A549 (cell line): ENCODE measurements around the gene ZNF445. TPM values are rescaled to one million over a fixed set of nuclear protein-coding genes. Genes with fewer than 3 reads are reported as not detected.

Source experiments
- ATAC-seq, 2 experiments: fragments of 200-7000 bp in 1 of 2; fragments of >200 bp in 1 of 2; cut with Nextera tagmentation in 1 of 2; cut with Tn5 transposase in 1 of 2; 3 replicates each; pipeline versions ENCODE4 v1.8.0 to v1.9.1; 2018 to 2020; ENCODE audit warnings: mild to moderate bottlenecking in 1 of 2, moderate library complexity in 1 of 2
- CTCF ChIA-PET: fragments of 300-600 bp; sonication (Branson Sonifier 250); formaldehyde crosslinking; extraction: SDS; loops from one replicate; lab custom pipeline; 2021; ENCODE audit warnings: antibody characterized with exemption, inconsistent platforms; lab: Yijun Ruan, JAX
- POLR2A ChIA-PET: fragments of 350-600 bp; formaldehyde crosslinking; extraction: SDS; loops from one replicate; lab custom pipeline; 2021; ENCODE audit warnings: antibody characterized with exemption, inconsistent platforms; lab: Yijun Ruan, JAX
- DNase-seq, 2 experiments: peaks; one replicate each; pipeline versions ENCODE4 v3.0.0 to v3.0.0-alpha.2; 2011 to 2016; ENCODE audit warnings: low read depth in 1 of 2, low spot score in 1 of 2
- FAIRE-seq: peaks from 2 replicates; lab custom pipeline; 2011; peaks lifted over from hg19 to GRCh38; lab: Jason Lieb, UNC
- H3K27ac ChIP-seq, 2 experiments: fragments of >200 bp; sonication (Bioruptor Twin); formaldehyde crosslinking; 3 replicates each; pipeline ENCODE4 v1.5.1; 2016 to 2017
- H3K4me1 ChIP-seq: fragments of >200 bp; sonication (Bioruptor Twin); formaldehyde crosslinking; 3 replicates; pipeline ENCODE4 v1.6.1; 2016
- H3K4me2 ChIP-seq: fragments of >200 bp; sonication (Bioruptor Twin); formaldehyde crosslinking; 3 replicates; pipeline ENCODE4 v1.6.1; 2016
- H3K4me3 ChIP-seq: fragments of >200 bp; sonication (Bioruptor Twin); formaldehyde crosslinking; 3 replicates; pipeline ENCODE4 v1.5.1; 2016
- H3K9me3 ChIP-seq: fragments of >200 bp; sonication (Bioruptor Twin); formaldehyde crosslinking; 3 replicates; pipeline ENCODE4 v1.6.1; 2016
- BCL3 ChIP-seq: fragments of >200 bp; sonication (Bioruptor Twin); formaldehyde crosslinking; IDR thresholded peaks from 3 replicates; pipeline ENCODE4 v1.6.1; 2016
- CEBPB ChIP-seq, 2 experiments: fragments of >200 bp in 1 of 2; sonication (Bioruptor Twin) in 1 of 2; formaldehyde crosslinking in 1 of 2; IDR thresholded peaks; 2 replicates each; pipeline ENCODE4 v1.6.1; 2012 to 2016
- CTCF ChIP-seq: fragments of >200 bp; sonication (Bioruptor Twin); formaldehyde crosslinking; IDR thresholded peaks from 3 replicates; pipeline ENCODE4 v1.5.1; 2016
- E2F6 ChIP-seq: IDR thresholded peaks from 2 replicates; pipeline ENCODE4 v1.6.1; 2012; ENCODE audit warnings: low read depth, borderline replicate concordance
- ELK1 ChIP-seq: fragments of 150-350 bp; IDR thresholded peaks from 2 replicates; pipeline ENCODE4 v1.6.1; 2014; ENCODE audit warnings: low read depth, mild to moderate bottlenecking, low read length
- HDAC2 ChIP-seq: fragments of 200-600 bp; sonication (generic); IDR thresholded peaks from 2 replicates; pipeline ENCODE4 v1.6.1; 2016
- HMGXB4 ChIP-seq: fragments of 250-450 bp; sonication (Bioruptor Pico); IDR thresholded peaks from 2 replicates; pipeline ENCODE4 v1.5.0; 2021; ENCODE audit warnings: mild to moderate bottlenecking, moderate library complexity, borderline replicate concordance
- JUN ChIP-seq, 2 experiments: fragments of >200 bp; sonication (Bioruptor Twin); formaldehyde crosslinking; IDR thresholded peaks; 2 replicates in 1 of 2; 3 replicates in 1 of 2; pipeline ENCODE4 v1.6.1; 2016 to 2017
- MAFK ChIP-seq: fragments of 450-650 bp; IDR thresholded peaks from 2 replicates; pipeline ENCODE4 v1.6.1; 2014; ENCODE audit not compliant: partially characterized antibody
- MAX ChIP-seq: IDR thresholded peaks from 2 replicates; pipeline ENCODE4 v1.6.1; 2012
- NPAS2 ChIP-seq: fragments of 250-450 bp; sonication (Bioruptor Pico); IDR thresholded peaks from 2 replicates; pipeline ENCODE4 v1.8.0; 2022; ENCODE audit warnings: mild to moderate bottlenecking, moderate library complexity, borderline replicate concordance
- NR3C1 ChIP-seq: fragments of >200 bp; sonication (Bioruptor Twin); formaldehyde crosslinking; IDR thresholded peaks from 3 replicates; pipeline ENCODE4 v1.6.1; 2017
- PBX3 ChIP-seq: IDR thresholded peaks from 2 replicates; pipeline ENCODE4 v1.6.1; 2012
- PHF8 ChIP-seq: fragments of 200-600 bp; sonication (generic); IDR thresholded peaks from 2 replicates; pipeline ENCODE4 v1.6.1; 2016; ENCODE audit warnings: low read depth, mild to moderate bottlenecking, antibody characterized with exemption, moderate library complexity, borderline replicate concordance
- POLR2A ChIP-seq: IDR thresholded peaks from 2 replicates; pipeline ENCODE4 v1.6.1; 2012; ENCODE audit warnings: mild to moderate bottlenecking, low read length
- RARB ChIP-seq: fragments of 250-450 bp; sonication (Bioruptor Pico); IDR thresholded peaks from 2 replicates; pipeline ENCODE4 v1.8.0; 2021; ENCODE audit warnings: mild to moderate bottlenecking, moderate library complexity
- RCOR1 ChIP-seq: fragments of 150-350 bp; IDR thresholded peaks from 2 replicates; pipeline ENCODE4 v1.6.1; 2014; ENCODE audit warnings: antibody characterized with exemption, low read length, low read depth
- RFX5 ChIP-seq: fragments of 450-650 bp; IDR thresholded peaks from 2 replicates; pipeline ENCODE4 v1.7.1; 2014; ENCODE audit warnings: antibody characterized with exemption, mild to moderate bottlenecking, moderate library complexity
- SMC3 ChIP-seq: fragments of >200 bp; sonication (Bioruptor Twin); formaldehyde crosslinking; IDR thresholded peaks from 3 replicates; pipeline ENCODE4 v1.6.1; 2018; ENCODE audit warnings: inconsistent platforms
- SREBF2 ChIP-seq: fragments of 450-650 bp; IDR thresholded peaks from 2 replicates; pipeline ENCODE4 v1.6.1; 2014; ENCODE audit warnings: mild to moderate bottlenecking, moderate library complexity
- TFCP2L1 ChIP-seq: fragments of 250-450 bp; sonication (Bioruptor Pico); IDR thresholded peaks from 2 replicates; pipeline ENCODE4 v1.5.0; 2021; ENCODE audit warnings: mild to moderate bottlenecking
- ZC3H11A ChIP-seq: fragments of 450-650 bp; IDR thresholded peaks from 2 replicates; pipeline ENCODE4 v1.6.1; 2014; ENCODE audit warnings: antibody characterized with exemption, mild to moderate bottlenecking
- ZSCAN20 ChIP-seq: fragments of 250-450 bp; sonication (Bioruptor Pico); IDR thresholded peaks from 2 replicates; pipeline ENCODE4 v1.8.0; 2022; ENCODE audit warnings: mild to moderate bottlenecking, moderate library complexity
- WGBS: methylation state at CpG from one replicate; pipeline ENCODE4 v1.1.6; 2017; ENCODE audit errors: missing lambda C conversion rate; 5-methylcytosine and 5-hydroxymethylcytosine counted together
- polyA minus RNA-seq: library from RNA; depleted of rRNA, polyadenylated mRNA; stranded (reverse); fragments of >200 nt; gene quantifications from 2 replicates; pipeline ENCODE4 v1.2.3, GENCODE V29; 2011; rRNA and poly(A)+ RNA removed
- polyA plus RNA-seq, 4 experiments: library from polyadenylated mRNA; depleted of rRNA in 3 of 4; stranded (reverse); fragments of >200 nt; fragmentation: RNase III in 1 of 4; extraction: RNeasy Plus Mini Kit Qiagen cat#74134 plus additional on column Dnase treatment in 1 of 4; gene quantifications; 2 replicates in 3 of 4; 3 replicates in 1 of 4; pipeline ENCODE4 v1.2.3, GENCODE V29; 2011 to 2017

Gene ZNF445
- polyA plus RNA-seq (2011; rRNA removed), result 3.4 and 4.8 TPM in 2 replicates
- polyA plus RNA-seq (2012; cell fraction: cytosol; rRNA removed), result 0.93 and 1.3 TPM in 2 replicates
- polyA plus RNA-seq (2012; cell fraction: nucleus; rRNA removed), result 2.7 and 3.7 TPM in 2 replicates
- polyA plus RNA-seq (2017; fragmentation: RNase III; extraction: RNeasy Plus Mini Kit Qiagen cat#74134 plus additional on column Dnase treatment), result 4.0 to 4.2 TPM (median 4.0 TPM) in 3 replicates
- 6.9 and 10.5 TPM in 2 replicates for polyA minus RNA-seq

- ATAC-seq, result peak; percentile 99
- no peak for FAIRE-seq
- WGBS, result 4% methylated on average over 7 of the region's 69 CpGs
- Histone ChIP-seq H3K4me1 (peaks cover 9% of the 10 kb centered on the region; the same call in 1 of the 3 replicates), H3K27ac (peak within 1 kb of the TSS; percentile 92 to 97)
- POLR2A ChIA-PET, result interaction anchor here (1.2 to 2.1 kb wide), 3 partner anchors 33 to 284 kb away, joined by 3 to 18 read pairs (median 8); partner anchors contain the start of genes KIAA1143, KIF15 and TCAIM
- peak in 1 of 2 experiments; percentile 74; a peak in 2 of 5 replicates for TF ChIP-seq JUN (IDR thresholded peaks at IDR 0.05)
- no peak for TF ChIP-seq E2F6
- TF ChIP-seq MAX, result peak; percentile 30; the same call in 1 of the 2 replicates
- peak; percentile 49; the same call in 1 of the 3 replicates for TF ChIP-seq BCL3
- TF ChIP-seq PHF8, result peak; percentile 50; the same call in 1 of the 2 replicates
- peak; percentile 57 for TF ChIP-seq POLR2A
- TF ChIP-seq, all 56 proteins: peak for 5
- peak; percentile 57 to 80 for DNase-seq
- CTCF ChIA-PET, result no interaction called here
- Histone ChIP-seq H3K4me3 (peak within 1 kb of the TSS; percentile 70), H3K9me3 (no peaks in the 10 kb centered on the region), H3K4me2 (peak within 1 kb of the TSS; percentile 96)
Measured at GRCh38 chr3:44477312-44478030, at the start of gene ZNF445. ZNF445 (minus strand) TSS chr3:44477670; CDS start chr3:44455549, 22,121 bp downstream.

- no peak for TF ChIP-seq RARB
- TF ChIP-seq TFCP2L1 (CRISPR knock-in tag), result no peak
- TF ChIP-seq ZSCAN20, result no peak
- no peak for TF ChIP-seq PBX3
- no peak for FAIRE-seq
- 10% methylated on average over 5 of the region's 5 CpGs for WGBS
- no peak for ATAC-seq
- Histone ChIP-seq H3K4me1 (no peaks in the 10 kb centered on the region), H3K9me3 (peaks cover 4% of the 10 kb centered on the region; the same call in 2 of the 3 replicates), H3K27ac (no peak overlapping the region), H3K4me3 (no peak overlapping the region), H3K4me2 (no peak overlapping the region)
- CTCF ChIA-PET, result no interaction called here
- DNase-seq, result no peak
- POLR2A ChIA-PET, result no interaction called here
Measured at GRCh38 chr3:44525060-44525459, 47.6 kb upstream of the ZNF445 start.

GRCh38 chr3:44522494-44522933, 45.0 kb upstream of the ZNF445 start:
- 15% methylated on average over 7 of the region's 7 CpGs for WGBS
- ATAC-seq (no peak), DNase-seq (no peak), FAIRE-seq (no peak)
- ChIA-PET CTCF (interaction anchor here (0.6 kb wide), 1 partner anchor 11 kb away, joined by 3 read pairs; no protein-coding TSS in a partner anchor), POLR2A (no interaction called here)
- H3K4me3 ChIP-seq, result no peak overlapping the region
- H3K27ac ChIP-seq, result no peak overlapping the region
- H3K9me3 ChIP-seq, result no peaks in the 10 kb centered on the region; the same call in 2 of the 3 replicates
- H3K4me2 ChIP-seq, result no peak overlapping the region
- H3K4me1 ChIP-seq, result no peaks in the 10 kb centered on the region
- TF ChIP-seq ZC3H11A (no peak), CTCF (no peak), NR3C1 (no peak), RCOR1 (no peak), HDAC2 (no peak), NPAS2 (CRISPR knock-in tag) (no peak), SREBF2 (no peak), MAX (no peak), HMGXB4 (CRISPR knock-in tag) (no peak), RFX5 (no peak), SMC3 (no peak), CEBPB (IDR thresholded peaks at IDR 0.05) (no peak), JUN (IDR thresholded peaks at IDR 0.05) (no peak), MAFK (no peak), RARB (no peak), ELK1 (no peak)
